Measurements from ENCODE around the gene CDH9.
"Not testable (repeated sequence)": the region's sequence is repeated elsewhere in the genome, so short reads cannot be mapped to it uniquely, and the experiment has no call there.

CDH9 gene

GRCh38 chr5:26883375-26883774, 155.0 kb downstream of the CDH9 start:
- Histone ChIP-seq H3K27ac (ENCODE audit: low read depth, low read length) (no peak overlapping the region), H3K4me3 (ENCODE audit: low read depth, low read length) (no peak overlapping the region), H3K4me1 (ENCODE audit: control insufficient read depth, insufficient read depth, low read length) (no peaks in the 10 kb centered on the region), H3K36me3 (ENCODE audit: control insufficient read depth, insufficient read depth, low read length) (no peaks in the 10 kb centered on the region), H3K27me3 (ENCODE audit: control insufficient read depth, insufficient read depth, low read length) (no peaks in the 10 kb centered on the region), H3K9ac (ENCODE audit: low read depth, low read length) (no peak overlapping the region), H3K9me3 (ENCODE audit: control insufficient read depth, insufficient read depth, low read length) (no peaks in the 10 kb centered on the region)

DNA sequence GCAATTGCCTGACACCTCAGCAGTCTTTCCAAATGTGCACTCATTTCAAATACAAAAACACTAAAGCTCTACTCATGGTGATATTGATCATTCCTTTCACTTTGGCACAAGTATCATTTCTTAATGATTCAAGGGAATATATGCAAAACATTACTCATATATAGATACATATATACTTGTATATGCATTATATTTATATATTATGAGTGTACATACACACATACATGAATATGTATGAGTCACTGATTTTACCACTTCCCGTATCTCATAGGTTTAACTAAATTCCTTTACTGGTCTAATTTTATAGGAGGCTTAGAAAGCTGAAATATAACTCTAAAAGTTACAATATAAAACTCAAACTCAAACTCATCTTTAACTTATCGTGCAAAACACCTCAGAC, 156.5 kb downstream of the CDH9 start:
- H3K27ac ChIP-seq (ENCODE audit: low read depth, low read length): no peak overlapping the region
- no peaks in the 10 kb centered on the region for H3K36me3 ChIP-seq (ENCODE audit: control insufficient read depth, insufficient read depth, low read length)
- no peak overlapping the region for H3K4me3 ChIP-seq (ENCODE audit: low read depth, low read length)
- no peaks in the 10 kb centered on the region for H3K4me1 ChIP-seq (ENCODE audit: control insufficient read depth, insufficient read depth, low read length)
- H3K27me3 ChIP-seq (ENCODE audit: control insufficient read depth, insufficient read depth, low read length): no peaks in the 10 kb centered on the region
- H3K9ac ChIP-seq (ENCODE audit: low read depth, low read length): no peak overlapping the region
- no peaks in the 10 kb centered on the region for H3K9me3 ChIP-seq (ENCODE audit: control insufficient read depth, insufficient read depth, low read length)

- Histone ChIP-seq H3K27me3 (ENCODE audit: control insufficient read depth, insufficient read depth, low read length) (no peaks in the 10 kb centered on the region), H3K4me3 (ENCODE audit: low read depth, low read length) (no peak overlapping the region), H3K9me3 (ENCODE audit: control insufficient read depth, insufficient read depth, low read length) (no peaks in the 10 kb centered on the region), H3K36me3 (ENCODE audit: control insufficient read depth, insufficient read depth, low read length) (no peaks in the 10 kb centered on the region), H3K27ac (ENCODE audit: low read depth, low read length) (no peak overlapping the region), H3K4me1 (ENCODE audit: control insufficient read depth, insufficient read depth, low read length) (no peaks in the 10 kb centered on the region), H3K9ac (ENCODE audit: low read depth, low read length) (no peak overlapping the region)
Observed at GRCh38 chr5:26877154-26877553, 161.2 kb downstream of the CDH9 start.

GRCh38 chr5:26872337-26872736, 166.0 kb downstream of the CDH9 start:
- H3K4me1 ChIP-seq (ENCODE audit: control insufficient read depth, insufficient read depth, low read length): no peaks in the 10 kb centered on the region
- no peak overlapping the region for H3K27ac ChIP-seq (ENCODE audit: low read depth, low read length)
- no peak overlapping the region for H3K9ac ChIP-seq (ENCODE audit: low read depth, low read length)
- H3K36me3 ChIP-seq (ENCODE audit: control insufficient read depth, insufficient read depth, low read length): no peaks in the 10 kb centered on the region
- H3K27me3 ChIP-seq (ENCODE audit: control insufficient read depth, insufficient read depth, low read length): no peaks in the 10 kb centered on the region
- no peaks in the 10 kb centered on the region for H3K9me3 ChIP-seq (ENCODE audit: control insufficient read depth, insufficient read depth, low read length)
- no peak overlapping the region for H3K4me3 ChIP-seq (ENCODE audit: low read depth, low read length)

GRCh38 chr5:26869781-26870180, 168.6 kb downstream of the CDH9 start:
- Histone ChIP-seq H3K9ac (ENCODE audit: low read depth, low read length) (no peak overlapping the region), H3K27me3 (ENCODE audit: control insufficient read depth, insufficient read depth, low read length) (no peaks in the 10 kb centered on the region), H3K4me1 (ENCODE audit: control insufficient read depth, insufficient read depth, low read length) (no peaks in the 10 kb centered on the region), H3K36me3 (ENCODE audit: control insufficient read depth, insufficient read depth, low read length) (no peaks in the 10 kb centered on the region), H3K27ac (ENCODE audit: low read depth, low read length) (no peak overlapping the region), H3K9me3 (ENCODE audit: control insufficient read depth, insufficient read depth, low read length) (no peaks in the 10 kb centered on the region), H3K4me3 (ENCODE audit: low read depth, low read length) (no peak overlapping the region)

DNA sequence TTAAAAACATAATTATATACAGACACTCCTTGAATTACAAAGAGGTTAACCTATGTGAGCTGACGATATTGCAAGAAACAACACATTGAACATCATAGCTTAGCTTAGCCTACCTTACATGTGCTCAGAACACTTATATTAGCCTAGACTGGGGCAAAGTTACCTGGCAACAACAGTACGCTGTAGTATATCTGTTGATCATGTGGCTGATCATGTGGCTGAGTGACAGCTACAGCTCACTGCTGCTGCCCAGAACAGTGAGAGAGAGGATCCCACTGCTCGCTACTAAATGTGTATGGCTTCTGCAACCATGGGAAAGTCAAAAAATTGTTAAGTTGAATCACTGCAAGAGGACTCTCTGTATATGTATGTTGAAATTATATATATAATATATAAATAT, 169.9 kb downstream of the CDH9 start:
- Histone ChIP-seq H3K27ac (ENCODE audit: low read depth, low read length) (no peak overlapping the region), H3K9ac (ENCODE audit: low read depth, low read length) (no peak overlapping the region), H3K9me3 (ENCODE audit: control insufficient read depth, insufficient read depth, low read length) (no peaks in the 10 kb centered on the region), H3K27me3 (ENCODE audit: control insufficient read depth, insufficient read depth, low read length) (no peaks in the 10 kb centered on the region), H3K4me1 (ENCODE audit: control insufficient read depth, insufficient read depth, low read length) (no peaks in the 10 kb centered on the region), H3K4me3 (ENCODE audit: low read depth, low read length) (no peak overlapping the region), H3K36me3 (ENCODE audit: control insufficient read depth, insufficient read depth, low read length) (no peaks in the 10 kb centered on the region)

DNA sequence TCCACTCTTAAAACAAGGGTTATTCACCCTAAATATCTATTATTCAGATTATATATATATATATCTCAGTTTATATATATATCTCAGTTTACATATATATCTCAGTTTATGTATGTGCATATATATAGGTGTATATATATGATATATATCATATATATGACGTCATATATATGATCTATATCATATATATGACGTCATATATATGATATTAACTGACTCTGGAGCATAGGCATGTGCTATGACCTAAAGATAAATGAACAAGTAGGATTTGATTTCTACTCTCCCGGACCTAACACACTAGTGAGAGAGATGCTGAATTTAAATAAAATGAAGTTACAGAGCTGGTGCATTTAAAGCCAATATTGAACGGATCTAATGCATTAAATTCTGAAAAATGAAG, 174.3 kb downstream of the CDH9 start:
- no peak overlapping the region for H3K27ac ChIP-seq (ENCODE audit: low read depth, low read length)
- H3K4me3 ChIP-seq (ENCODE audit: low read depth, low read length): no peak overlapping the region
- no peaks in the 10 kb centered on the region for H3K36me3 ChIP-seq (ENCODE audit: control insufficient read depth, insufficient read depth, low read length)
- H3K27me3 ChIP-seq (ENCODE audit: control insufficient read depth, insufficient read depth, low read length): no peaks in the 10 kb centered on the region
- no peak overlapping the region for H3K9ac ChIP-seq (ENCODE audit: low read depth, low read length)
- H3K9me3 ChIP-seq (ENCODE audit: control insufficient read depth, insufficient read depth, low read length): no peaks in the 10 kb centered on the region
- H3K4me1 ChIP-seq (ENCODE audit: control insufficient read depth, insufficient read depth, low read length): no peaks in the 10 kb centered on the region

DNA sequence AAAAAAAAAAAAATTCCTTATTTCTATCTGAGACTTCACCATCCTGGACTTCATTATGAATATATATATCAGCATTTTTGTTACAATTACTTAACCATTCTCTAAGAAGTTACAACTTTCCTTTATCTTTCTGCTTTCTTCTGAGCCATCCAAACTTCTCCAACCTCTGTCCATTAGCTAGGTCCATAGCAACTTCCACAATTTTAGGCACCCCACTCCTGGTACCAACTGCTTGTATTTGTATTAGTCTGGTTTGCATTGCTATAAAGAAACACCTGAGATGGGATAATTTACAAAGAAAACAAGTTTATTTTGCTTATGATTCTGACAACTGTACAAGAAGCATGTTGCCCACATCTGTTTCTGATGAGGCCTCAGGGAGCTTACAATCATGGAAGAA, 182.1 kb downstream of the CDH9 start:
- Histone ChIP-seq H3K27ac (ENCODE audit: low read depth, low read length) (no peak overlapping the region), H3K9me3 (ENCODE audit: control insufficient read depth, insufficient read depth, low read length) (peaks cover 20% of the 10 kb centered on the region), H3K27me3 (ENCODE audit: control insufficient read depth, insufficient read depth, low read length) (no peaks in the 10 kb centered on the region)

DNA sequence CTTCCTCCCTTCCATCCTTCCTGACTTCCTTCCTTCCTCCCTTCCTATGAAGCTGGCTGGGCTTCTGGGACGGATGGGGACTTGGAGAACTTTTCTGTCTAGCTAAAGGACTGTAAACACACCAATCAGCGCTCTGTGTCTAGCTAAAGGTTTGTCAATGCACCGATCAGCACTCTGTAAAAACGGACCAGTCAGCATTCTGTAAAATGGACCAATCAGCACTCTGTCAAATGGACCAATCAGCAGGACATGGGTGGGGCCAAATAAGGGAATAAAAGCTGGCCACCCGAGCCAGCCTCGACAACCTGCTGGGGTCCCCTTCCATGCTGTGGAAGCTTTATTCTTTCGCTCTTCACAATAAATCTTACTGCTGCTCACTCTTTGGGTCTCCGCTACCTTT, 185.9 kb downstream of the CDH9 start:
- H3K36me3 ChIP-seq (ENCODE audit: control insufficient read depth, insufficient read depth, low read length); H3K27me3 ChIP-seq (ENCODE audit: control insufficient read depth, insufficient read depth, low read length); H3K4me1 ChIP-seq (ENCODE audit: control insufficient read depth, insufficient read depth, low read length); H3K27ac ChIP-seq (ENCODE audit: low read depth, low read length); H3K4me3 ChIP-seq (ENCODE audit: low read depth, low read length); H3K9ac ChIP-seq (ENCODE audit: low read depth, low read length): not testable (repeated sequence)
- peaks cover 20% of the 10 kb centered on the region for H3K9me3 ChIP-seq (ENCODE audit: control insufficient read depth, insufficient read depth, low read length)

More for the DNA sequence above, 182.1 kb downstream of the CDH9 start:
- H3K9ac ChIP-seq (ENCODE audit: low read depth, low read length): no peak overlapping the region
- no peak overlapping the region for H3K4me3 ChIP-seq (ENCODE audit: low read depth, low read length)
- H3K4me1 ChIP-seq (ENCODE audit: control insufficient read depth, insufficient read depth, low read length): no peaks in the 10 kb centered on the region
- no peaks in the 10 kb centered on the region for H3K36me3 ChIP-seq (ENCODE audit: control insufficient read depth, insufficient read depth, low read length)

DNA sequence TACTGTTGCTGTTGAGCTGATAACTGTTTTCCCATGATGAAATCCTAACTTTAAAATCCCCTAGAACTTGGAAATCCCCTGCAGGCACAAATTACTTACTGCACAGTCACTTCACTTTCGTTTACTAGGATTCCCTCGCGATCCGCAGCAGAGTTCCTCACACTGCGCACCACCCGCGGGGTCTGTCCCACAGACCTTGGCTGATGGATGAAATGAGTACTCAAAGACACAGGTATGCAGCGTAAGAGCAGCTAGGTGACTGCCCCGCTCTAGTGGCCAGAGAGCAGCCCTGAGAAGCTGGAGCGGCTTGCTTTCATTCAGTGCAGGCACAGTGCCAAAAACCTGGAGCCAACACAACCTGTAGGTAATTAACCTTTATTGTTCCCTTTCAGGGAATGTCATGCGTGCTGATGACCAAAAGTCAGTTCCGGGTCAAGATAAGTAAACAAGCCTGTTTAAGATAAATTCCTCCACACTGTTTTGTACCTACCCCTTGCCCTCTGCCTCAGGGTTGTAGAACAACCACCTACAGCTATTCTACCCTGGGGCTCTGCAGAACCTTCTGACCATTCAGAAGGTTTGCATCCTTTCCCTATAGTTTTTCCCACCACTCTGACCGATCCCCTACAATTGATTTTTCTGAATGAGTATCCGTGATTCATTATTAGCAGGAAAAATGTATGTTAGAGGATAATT, 191.2 kb downstream of the CDH9 start:
- Histone ChIP-seq H3K9ac (ENCODE audit: low read depth, low read length) (no peak overlapping the region), H3K36me3 (ENCODE audit: control insufficient read depth, insufficient read depth, low read length) (no peaks in the 10 kb centered on the region), H3K27ac (ENCODE audit: low read depth, low read length) (no peak overlapping the region), H3K4me1 (ENCODE audit: control insufficient read depth, insufficient read depth, low read length) (peaks cover 9% of the 10 kb centered on the region), H3K27me3 (ENCODE audit: control insufficient read depth, insufficient read depth, low read length) (no peaks in the 10 kb centered on the region), H3K9me3 (ENCODE audit: control insufficient read depth, insufficient read depth, low read length) (no peaks in the 10 kb centered on the region), H3K4me3 (ENCODE audit: low read depth, low read length) (no peak overlapping the region)

DNA sequence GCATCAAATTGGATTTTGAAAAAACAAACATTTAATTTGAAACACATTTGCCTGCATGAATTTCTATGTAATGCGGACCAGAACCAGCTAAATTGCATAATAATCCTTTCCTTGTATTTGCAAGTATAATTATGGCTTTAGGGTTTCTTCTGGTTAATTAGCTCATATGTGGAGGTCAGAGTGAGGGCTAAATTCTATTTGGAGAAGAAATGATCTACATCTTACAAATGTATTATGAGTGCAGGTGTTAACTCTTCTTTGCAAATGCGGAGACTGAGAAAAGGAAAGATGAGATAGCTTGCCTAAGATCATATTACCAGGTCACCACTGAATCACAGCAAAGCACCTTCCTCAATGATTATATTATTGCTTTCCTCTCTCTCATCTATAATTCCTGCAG, 194.7 kb downstream of the CDH9 start:
- no peak overlapping the region for H3K4me3 ChIP-seq (ENCODE audit: low read depth, low read length)
- no peaks in the 10 kb centered on the region for H3K36me3 ChIP-seq (ENCODE audit: control insufficient read depth, insufficient read depth, low read length)
- H3K9me3 ChIP-seq (ENCODE audit: control insufficient read depth, insufficient read depth, low read length): no peaks in the 10 kb centered on the region
- no peak overlapping the region for H3K9ac ChIP-seq (ENCODE audit: low read depth, low read length)
- H3K27ac ChIP-seq (ENCODE audit: low read depth, low read length): no peak overlapping the region
- H3K4me1 ChIP-seq (ENCODE audit: control insufficient read depth, insufficient read depth, low read length): peaks cover 9% of the 10 kb centered on the region
- no peaks in the 10 kb centered on the region for H3K27me3 ChIP-seq (ENCODE audit: control insufficient read depth, insufficient read depth, low read length)

GRCh38 chr5:26833596-26833995, 204.8 kb downstream of the CDH9 start:
- Histone ChIP-seq H3K9me3 (ENCODE audit: control insufficient read depth, insufficient read depth, low read length) (no peaks in the 10 kb centered on the region), H3K27ac (ENCODE audit: low read depth, low read length) (no peak overlapping the region), H3K9ac (ENCODE audit: low read depth, low read length) (no peak overlapping the region), H3K27me3 (ENCODE audit: control insufficient read depth, insufficient read depth, low read length) (no peaks in the 10 kb centered on the region), H3K4me1 (ENCODE audit: control insufficient read depth, insufficient read depth, low read length) (no peaks in the 10 kb centered on the region), H3K36me3 (ENCODE audit: control insufficient read depth, insufficient read depth, low read length) (no peaks in the 10 kb centered on the region), H3K4me3 (ENCODE audit: low read depth, low read length) (no peak overlapping the region)
